Measurements from ENCODE around the gene FAM118B.

FAM118B gene

DNA sequence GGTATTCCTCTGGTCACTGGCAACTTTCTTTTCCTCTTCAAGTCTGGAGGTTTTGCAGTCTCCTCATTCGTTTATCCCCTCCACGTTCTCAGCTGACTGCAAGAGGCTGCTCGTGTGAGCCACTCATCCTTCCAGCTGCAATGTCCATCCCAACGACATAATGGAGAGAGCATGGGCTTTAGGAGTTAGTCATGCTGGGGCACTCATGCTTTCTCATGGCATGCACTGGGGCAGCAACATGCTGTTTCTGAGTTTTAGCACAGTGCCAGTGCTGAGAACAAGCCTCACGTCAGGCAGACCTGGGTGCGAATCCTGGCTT is 99.4 kb downstream of the FAM118B start:
- H3K4me1 ChIP-seq (ENCODE audit: insufficient read depth, low read length): peaks cover 4% of the 10 kb centered on the region; the same call in 1 of the 2 replicates
- no peaks in the 10 kb centered on the region for H3K36me3 ChIP-seq (ENCODE audit: insufficient read depth, low read length)
- no peak overlapping the region for H3K9ac ChIP-seq (ENCODE audit: low read depth, low read length)
- H3K9me3 ChIP-seq (ENCODE audit: control insufficient read depth, insufficient read depth, low read length): no peaks in the 10 kb centered on the region

DNA sequence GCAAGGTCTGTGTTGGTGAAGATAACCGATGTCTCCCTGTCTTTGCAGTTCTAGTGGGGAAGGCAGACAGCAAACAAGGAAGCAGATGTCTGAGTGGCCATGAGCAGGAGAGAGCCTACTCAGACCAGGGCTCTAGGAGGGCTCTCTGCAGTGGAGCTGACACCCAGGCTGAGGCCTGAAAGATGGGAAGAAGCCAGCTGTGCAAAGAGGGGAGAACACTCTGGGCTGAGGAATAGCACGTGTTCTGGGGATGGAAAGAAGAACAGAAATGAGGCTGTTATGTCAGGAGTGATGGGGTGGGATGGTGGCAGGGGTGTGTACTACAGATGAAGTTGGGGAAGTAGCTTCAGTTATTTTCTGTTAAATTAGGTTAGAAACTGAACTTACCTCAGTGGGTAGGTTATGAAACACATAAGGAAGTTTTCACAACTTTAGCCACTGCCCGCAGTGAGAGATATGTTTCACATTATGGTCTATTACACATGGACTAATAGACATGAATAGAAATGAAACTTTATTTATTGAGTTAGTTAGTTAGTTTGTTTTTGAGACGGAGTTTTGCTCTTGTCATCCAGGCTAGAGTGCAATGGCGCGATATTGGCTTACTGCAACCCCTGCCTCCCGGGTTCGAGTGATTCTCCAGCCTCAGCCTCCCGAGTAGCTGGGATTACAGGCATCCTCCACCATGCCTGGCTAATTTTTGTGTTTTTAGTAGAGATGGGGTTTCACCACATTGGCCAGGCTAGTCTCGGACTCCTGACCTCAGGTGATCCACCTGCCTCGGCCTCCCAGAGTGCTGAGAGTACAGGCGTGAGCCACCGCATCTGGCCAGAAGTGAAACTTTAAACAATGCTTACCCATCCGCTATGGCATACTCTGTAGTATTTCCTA is 100.1 kb downstream of the FAM118B start:
- Histone ChIP-seq H3K4me1 (ENCODE audit: insufficient read depth, low read length) (peaks cover 4% of the 10 kb centered on the region; the same call in 1 of the 2 replicates), H3K36me3 (ENCODE audit: insufficient read depth, low read length) (no peaks in the 10 kb centered on the region), H3K9ac (ENCODE audit: low read depth, low read length) (no peak overlapping the region), H3K9me3 (ENCODE audit: control insufficient read depth, insufficient read depth, low read length) (no peaks in the 10 kb centered on the region)
